Activated T-helper 9 cell treated with anti-CD3 and anti-CD28 coated beads, Interleukin-2, amount 50 U/mL, for 16 hours (primary cell): ENCODE measurements around the gene MMP8.
"Not testable (repeated sequence)": the region's sequence is repeated elsewhere in the genome, so short reads cannot be mapped to it uniquely, and the experiment has no call there.

ENCODE experiments used
- DNase-seq: peaks from one replicate; pipeline ENCODE4 v3.0.0-alpha.2; 2020; ENCODE audit warnings: low read depth

Gene MMP8, protein sequence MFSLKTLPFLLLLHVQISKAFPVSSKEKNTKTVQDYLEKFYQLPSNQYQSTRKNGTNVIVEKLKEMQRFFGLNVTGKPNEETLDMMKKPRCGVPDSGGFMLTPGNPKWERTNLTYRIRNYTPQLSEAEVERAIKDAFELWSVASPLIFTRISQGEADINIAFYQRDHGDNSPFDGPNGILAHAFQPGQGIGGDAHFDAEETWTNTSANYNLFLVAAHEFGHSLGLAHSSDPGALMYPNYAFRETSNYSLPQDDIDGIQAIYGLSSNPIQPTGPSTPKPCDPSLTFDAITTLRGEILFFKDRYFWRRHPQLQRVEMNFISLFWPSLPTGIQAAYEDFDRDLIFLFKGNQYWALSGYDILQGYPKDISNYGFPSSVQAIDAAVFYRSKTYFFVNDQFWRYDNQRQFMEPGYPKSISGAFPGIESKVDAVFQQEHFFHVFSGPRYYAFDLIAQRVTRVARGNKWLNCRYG

DNA sequence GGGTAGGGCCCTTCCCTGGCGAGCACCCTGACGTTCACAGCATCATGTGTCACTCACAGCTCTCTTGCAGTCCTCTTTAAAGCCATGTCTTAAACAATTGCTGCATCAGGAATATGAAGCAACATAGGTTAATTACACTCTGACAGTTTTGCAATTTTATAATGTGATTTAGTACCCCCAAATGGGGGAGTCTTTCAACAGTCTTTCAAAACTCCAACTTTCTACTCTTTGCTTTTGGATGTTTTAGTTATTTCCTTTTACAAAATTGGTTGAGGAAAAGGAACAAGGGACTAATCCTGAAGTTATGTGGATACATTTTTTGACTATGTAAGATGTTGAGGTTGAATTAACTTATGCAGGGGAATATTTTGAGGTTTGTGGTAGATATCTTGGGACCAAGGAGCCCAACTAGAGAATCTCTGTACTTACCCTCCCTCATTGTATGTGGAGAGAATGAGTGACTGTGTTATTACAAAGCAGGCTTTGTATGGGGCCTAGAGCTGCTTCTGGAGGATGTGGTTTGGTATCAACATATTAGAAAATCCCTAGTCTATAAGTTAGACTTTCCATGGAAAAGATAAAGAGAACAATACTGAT is at the start of gene MMP8:
MMP8 (minus strand) TSS at position 51 of the 597 bp plus-strand sequence. CDS start 99 bp downstream, outside the sequence.
- DNase-seq: no peak

DNA sequence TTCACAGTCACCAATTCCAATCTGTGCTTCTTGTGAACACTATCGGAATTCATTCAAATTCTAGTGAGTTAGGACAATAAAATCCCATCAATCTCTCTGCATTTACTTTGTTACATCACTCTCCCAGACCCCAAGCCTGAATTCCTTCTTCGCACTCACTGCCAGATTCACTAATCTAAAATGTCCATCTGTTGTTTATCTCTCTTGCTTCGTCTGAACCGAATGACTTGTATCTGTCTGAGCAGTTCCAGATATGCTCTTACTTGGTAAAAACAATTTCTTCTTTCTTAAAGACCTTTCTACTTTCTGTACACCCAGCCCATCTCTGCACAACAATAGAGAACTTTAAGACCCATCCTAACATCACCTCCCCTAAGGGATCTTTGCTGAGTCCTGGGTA is 48.6 kb upstream of the MMP8 start:
- no peak for DNase-seq

DNA sequence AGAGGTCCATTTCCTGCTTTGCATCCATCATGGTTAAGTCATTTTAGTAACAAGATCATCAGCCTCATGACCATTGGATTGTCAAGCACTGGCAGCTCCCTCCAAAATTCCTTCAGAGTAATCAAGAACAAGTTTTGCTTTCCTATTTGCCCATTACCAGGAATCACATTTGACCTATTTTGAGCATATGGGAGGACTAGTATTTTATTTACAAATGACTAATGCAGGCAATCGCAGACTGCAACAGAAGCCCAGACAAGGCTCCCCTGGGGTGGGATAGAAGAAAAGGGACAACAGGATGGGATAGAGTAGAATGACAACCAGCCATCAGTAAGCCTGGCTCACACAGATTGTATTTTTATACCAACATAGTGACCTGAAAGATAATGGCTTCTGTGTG is 46.6 kb upstream of the MMP8 start:
- no peak for DNase-seq

DNA sequence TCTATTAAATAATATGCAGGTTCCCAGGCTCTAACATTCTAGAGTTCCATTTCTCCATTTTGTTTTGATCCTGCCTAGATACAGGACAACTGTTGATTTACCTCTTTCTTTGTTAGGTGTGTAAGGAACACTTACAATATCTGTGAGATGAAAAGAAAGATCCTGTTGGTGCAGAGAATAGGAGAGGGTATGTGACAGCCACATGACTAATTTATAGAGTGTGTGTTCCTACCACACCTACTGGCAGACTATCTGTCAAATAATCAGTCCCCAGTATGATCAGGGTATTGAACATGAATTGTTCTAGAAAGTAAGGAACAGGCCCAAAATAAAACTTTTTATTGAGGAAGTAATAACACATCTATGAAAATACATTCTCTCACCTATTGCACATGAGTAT is 45.4 kb upstream of the MMP8 start:
- DNase-seq: no peak

DNA sequence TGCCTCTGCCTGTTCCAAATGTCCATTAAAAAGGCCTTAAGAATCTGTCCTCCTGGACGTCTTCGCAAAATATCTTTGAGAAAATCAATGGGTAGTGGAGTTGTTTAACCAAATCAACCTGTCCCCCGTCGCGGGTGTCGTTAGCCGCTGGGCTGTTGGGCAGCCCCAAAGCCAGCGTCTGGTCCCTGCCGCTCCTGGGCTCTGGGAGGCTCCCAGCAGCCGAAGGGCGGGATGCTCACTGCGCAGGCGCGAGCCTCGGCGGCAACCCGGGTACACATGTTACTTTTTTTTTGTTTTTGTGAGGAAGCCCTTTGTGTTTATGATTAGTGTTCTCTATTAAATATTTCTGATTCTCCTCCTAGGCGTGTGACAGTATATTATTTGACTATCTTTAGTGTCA is 43.0 kb upstream of the MMP8 start:
- DNase-seq: no peak

DNA sequence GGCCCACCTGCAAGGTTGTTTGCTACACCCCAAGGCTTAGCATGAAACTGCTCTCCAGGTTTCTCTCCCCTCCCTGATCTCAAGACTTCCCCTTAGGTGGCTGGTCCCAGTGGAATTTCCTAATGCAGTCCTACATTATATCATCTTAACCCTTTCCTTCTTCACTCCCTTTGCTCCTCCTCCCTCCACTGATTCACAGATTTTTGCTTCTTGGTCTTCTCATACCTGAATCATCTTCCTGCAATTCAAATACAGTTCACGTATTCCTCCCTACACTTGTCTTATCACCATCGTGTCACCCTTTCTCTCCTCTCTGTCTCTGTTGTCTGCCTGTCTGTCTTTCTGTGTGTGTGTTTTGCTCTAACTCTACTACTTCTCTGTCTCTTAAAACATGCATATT is 38.7 kb upstream of the MMP8 start:
- DNase-seq: no peak

DNA sequence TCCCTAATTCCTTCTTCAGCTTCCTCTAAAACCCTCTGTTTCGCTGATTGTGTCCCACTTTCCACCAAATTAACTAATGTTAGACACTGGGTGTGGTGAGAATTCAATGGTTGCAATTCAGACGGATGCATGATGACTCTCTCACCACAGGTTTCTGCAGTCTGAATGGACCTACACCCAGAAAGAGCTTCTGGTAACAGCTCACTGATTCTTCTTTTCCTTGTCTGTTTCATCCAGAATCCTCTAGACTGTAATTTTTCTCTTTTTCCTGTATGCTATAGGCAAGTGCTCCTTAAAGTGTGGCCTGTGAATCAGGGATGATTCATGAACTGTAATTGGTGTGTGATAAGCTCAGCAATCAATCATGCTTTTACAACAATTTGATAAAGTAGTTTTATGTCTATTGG is 37.6 kb upstream of the MMP8 start:
- no peak for DNase-seq

DNA sequence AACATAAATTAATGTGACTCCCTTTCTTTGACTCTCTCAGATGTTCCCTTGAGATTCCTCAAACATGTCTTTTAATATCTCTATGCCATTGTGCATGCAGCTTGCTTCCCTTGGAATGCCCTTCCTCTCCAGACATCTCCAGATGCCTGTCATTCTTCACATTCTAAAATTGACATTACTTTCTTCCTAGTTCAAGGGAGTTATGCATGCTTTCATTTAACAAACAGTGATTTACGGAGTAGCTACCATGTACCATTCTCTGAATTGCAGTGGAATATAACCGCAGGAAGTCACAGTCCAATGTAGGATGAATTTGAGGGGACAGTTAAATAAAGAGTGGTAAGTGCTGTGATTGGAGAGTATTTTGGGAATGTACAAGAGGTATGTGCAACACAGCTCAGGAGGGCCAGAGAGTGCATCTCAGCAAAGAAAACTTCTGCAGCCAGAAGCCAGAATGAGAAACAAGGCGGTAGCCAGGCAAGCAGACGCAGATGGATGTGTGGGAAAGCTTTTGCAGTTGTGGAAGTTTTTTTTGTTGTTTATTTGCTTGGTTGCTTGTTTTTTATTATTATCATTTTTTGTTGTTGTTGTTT is 37.0 kb upstream of the MMP8 start:
- DNase-seq: no peak

DNA sequence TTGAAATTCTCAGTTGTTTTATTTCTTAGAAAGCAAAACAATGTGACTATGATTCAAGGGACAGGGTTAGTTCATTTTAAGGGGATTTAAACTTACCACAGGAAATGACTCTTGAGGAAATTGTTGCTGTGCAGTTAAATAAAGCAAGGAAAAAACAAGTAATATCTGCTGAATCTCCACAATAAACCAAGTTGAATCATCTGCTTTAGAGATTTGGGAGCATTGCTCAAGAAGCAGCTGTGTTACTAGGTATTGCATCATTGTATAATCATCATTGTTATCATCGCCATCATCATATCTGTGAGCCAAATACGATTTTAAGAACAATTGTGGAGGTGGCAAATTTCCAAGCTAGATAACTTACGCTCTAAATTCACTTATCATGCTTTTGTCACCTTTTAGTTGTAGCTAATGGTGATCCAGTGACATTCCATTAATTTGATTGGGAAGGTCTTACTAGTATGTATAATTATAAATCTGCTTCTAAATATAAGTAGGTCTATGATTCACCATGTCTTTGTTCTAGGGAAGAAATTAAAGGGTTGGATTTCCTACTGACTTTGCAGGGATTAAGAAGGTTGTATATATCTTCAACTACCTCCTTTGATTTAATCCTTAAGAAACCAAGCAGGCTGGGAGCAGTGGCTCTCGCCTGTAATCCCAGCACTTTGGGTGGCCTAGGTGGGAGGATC is 35.7 kb upstream of the MMP8 start:
- no peak for DNase-seq

DNA sequence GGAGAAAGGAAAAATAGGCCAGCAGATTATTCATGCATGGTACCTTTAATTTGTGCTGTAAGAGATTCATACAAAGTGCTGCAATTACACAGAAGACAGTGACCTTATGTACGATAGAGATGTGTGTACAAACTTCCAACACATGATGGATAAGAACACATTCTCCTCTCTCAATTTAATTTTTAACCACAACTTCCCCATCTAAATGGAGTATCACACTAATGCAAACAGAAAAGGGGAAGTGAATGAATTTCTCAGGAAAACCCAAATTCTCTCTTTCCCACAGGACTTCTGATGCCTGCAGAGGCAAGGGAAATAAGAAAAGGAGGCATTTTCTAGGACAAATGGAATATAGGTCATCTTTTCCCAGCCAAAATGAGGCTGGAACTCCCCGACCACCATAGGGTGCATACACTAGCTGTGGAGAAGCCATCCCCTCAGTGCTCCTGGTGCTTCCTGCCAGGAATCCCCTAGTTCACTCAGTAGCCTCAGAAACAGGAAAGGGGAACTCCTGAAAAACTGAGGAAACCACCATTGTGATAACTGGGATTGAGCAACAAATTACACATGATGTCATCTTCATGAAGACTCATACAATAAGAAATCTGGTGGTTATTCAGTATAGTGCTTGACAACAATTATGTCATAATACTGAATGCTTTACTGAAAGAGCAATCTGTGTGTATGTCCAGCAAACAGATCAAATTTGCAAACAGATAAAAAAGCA is 33.2 kb upstream of the MMP8 start:
- no peak for DNase-seq

DNA sequence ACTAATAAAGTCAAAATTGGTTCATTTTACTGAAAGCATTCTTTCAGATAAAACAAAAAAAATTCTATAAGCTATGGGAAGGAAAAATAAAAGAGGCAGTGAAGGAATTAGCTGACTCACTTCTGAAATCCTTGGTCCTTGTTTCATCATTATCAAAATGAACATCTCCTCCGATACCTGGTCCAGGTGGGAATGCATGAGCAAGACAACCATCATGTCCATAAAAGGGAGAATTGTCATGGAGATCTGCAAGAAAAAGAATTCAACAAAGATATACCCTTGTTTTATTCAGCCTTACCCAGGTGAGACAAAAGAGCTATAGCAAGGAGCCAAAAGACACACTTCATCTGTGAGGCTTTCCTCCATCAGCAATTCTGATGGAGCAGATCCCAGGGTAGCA is 28.5 kb upstream of the MMP8 start:
- DNase-seq: no peak

DNA sequence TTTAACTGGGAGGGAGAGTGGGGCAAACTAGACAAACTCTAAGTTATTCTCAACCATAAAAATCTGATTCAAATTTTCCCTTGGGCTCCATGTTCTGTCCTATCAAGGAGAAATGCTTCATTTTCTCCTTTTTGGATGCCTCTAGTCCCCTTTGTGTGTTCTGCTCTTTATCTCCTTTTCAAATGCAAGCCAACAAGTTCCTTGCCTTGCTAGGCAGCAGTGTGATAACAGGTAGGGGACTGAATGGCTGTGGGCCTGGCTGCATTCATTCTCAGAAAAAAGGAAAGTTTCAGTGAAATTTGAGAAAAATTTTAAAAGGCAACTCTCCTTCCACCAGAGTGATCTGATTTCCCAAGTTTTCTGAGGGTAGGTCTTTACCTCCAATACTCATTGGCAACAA is 26.9 kb upstream of the MMP8 start:
- DNase-seq: no peak

DNA sequence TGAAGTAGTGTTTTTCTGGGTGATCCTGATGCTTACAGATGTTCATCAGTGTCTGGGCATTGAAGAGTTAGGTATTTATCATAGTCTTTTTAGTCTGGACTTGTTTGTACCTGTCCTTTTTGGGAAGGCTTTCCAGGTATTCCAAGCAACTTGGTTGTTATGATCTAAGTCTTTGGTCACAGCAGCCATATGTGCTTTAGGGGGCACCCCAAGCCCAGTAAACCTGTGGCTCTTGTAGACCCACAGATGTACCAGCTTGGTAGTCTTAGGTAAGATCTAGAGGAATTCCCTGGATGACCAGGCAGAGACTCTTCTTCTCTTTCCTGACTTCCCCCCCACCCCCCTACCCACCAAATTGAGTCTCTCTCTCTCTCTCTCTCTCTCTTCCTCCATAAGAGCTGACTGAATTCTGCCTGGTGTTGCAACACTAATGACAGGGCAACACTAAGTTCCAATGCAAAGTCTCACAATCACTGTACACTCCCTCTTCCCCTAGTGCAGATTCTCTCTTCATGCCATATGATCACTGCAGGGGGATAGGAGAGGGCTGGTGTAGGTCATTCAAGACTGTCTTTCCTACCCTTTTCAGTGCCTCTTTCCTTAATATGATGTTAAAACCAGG is 24.5 kb upstream of the MMP8 start:
- no peak for DNase-seq

DNA sequence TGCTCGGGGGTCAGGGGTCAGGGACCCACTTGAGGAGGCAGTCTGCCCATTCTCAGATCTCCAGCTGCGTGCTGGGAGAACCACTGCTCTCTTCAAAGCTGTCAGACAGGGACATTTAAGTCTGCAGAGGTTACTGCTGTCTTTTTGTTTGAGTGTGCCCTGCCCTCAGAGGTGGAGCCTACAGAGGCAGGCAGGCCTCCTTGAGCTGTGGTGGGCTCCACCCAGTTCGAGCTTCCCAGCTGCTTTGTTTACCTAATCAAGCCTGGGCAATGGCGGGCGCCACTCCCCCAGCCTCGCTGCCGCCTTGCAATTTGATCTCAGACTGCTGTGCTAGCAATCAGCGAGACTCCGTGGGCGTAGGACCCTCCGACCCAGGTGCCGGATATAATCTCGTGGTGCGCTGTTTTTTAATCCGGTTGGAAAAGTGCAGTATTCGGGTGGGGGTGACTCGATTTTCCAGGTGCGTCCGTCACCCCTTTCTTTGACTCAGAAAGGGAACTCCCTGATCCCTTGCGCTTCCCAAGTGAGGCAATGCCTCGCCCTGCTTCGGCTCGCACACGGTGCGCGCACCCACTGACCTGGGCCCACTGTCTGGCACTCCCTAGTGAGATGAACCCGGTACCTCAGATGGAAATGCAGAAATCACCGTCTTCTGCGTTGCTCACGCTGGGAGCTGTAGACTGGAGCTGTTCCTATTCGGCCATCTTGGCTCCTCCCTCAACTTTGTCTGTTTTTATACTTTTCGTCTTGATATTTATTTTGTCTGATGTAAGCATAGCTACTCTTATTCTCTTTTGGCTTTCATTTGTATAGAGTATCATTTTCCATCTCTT is 22.2 kb upstream of the MMP8 start:
- not testable (repeated sequence) for DNase-seq

DNA sequence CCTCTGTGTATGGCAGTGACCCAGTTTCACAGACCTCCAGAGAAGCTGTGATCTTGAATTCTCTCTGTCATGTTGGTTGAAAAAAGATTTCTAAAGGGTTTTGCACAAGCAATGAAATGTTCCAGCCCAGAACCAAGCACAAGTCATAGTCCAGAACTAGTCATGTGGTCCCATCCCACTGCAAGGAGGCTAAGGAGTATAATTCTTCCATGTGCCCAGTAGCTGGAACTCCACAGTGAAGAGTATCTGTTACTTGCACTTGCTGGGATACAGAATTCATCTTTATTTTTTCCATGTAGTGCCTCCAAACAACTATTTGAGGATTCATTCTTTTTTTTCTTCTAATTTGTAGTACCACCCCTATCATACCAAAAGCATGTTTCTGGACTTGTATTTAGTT is 9.9 kb upstream of the MMP8 start:
- no peak for DNase-seq

DNA sequence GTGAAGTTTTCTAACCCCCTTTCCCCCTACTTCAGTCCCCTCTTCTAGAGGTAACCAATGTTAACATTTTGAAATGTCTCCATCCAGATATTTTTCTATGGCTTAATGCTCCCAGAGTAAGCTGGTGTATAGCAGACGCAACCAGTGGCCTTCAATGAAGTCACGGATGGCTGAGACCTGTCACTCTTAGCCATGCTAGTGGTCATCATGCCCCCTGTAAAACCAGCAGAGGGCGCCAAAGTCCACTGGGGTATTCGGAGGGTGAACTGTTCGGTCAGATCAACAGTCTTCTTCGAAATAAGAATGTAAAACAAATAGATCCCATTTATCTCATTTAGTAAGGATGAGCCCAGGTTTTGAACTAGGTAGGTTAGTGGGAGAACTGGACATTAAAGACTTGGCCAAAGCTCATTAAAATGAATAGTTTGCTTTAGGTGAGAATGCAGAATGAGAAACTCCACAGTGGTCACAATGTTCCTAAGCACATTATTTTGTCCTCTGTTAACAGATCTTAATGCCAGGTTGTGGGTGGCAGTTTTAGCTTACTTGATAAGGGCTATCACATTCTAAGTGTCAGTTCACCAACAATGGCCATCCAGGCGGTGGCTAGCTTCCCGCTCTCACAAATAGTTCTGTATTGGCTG is 8.6 kb upstream of the MMP8 start:
- DNase-seq: peak; percentile 1

DNA sequence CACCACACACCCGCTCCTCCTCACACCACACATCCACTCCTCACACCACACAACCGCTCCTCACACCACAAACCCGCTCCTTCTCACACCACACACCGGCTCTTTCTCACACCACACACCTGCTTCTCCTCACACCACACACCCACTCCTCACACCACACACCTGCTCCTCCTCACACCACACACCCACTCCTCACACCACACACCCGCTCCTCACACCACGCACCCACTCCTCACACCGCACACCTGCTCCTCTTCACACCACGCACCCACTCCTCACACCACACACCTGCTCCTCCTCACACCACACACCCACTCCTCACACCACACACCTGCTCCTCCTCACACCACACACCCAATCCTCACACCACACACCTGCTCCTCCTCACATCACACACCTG is 6.2 kb upstream of the MMP8 start:
- not testable (repeated sequence) for DNase-seq

DNA sequence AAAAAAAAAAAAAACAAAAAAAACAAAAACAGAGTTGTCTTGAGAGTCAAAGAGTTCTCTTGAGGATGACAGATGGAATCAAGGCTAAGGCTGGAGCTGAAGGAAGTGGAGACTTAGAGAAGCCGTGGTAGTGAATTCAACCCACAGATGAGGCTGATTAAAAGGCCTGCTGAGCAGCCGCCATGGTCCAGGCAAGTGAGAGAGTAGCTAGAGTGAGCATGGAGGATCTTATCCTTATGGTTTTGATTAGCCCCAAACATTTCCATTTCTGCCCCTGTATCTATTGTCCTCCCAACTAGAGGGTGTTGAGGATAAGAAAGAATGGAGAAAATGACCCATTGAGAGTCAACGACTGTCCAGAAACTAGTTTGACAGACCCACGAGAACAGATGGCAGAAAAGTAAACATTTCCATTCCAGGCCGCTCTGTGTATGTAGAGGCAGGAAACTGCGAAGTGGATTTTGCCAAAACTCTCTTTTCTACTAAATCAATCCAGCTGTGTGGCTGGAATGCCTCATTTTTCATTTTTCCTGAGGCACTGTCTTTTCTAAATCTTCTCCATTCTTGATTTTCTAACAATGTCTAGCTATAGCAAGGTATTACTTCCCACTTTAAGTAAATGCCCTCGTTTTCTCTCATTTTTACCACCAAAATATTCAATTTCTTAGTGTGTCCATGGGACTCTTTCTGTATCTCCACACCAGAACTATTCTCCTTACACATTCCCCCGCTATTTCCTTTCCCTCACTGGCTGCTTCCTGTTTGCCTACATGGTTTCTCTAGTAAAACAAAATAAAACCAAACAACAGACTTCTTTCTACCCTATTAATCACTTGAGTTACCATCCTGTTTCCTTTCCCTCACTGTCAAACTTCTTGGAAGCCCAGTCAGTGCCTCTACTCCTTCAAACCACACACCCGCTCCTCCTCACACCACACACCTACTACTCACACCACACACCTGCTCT is 5.4 kb upstream of the MMP8 start:
- DNase-seq: no peak

DNA sequence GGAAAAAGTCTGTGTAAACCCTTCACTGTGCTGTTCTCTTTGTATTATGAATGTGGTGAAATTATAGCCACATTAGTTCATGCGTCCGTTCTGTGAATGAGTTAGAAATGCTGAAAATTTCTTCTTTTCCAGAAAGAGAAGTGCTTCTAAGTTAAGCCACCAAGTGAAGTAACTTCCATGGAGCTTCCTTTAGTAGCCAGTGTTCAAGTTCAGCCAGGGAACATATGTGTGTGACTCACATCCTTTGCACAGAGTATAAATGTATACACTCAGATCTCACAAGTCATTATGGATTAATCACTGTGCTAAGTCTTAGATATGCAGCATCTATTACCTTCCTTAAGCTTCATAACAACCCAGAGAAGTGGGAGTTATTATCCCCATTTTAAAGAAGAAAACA is 3.1 kb upstream of the MMP8 start:
- DNase-seq: no peak
